ENCODE data around the gene SQSTM1.

SQSTM1 gene

GRCh38 chr5:179804555-179804947 is 16.2 kb upstream of the SQSTM1 start:
- DNase-seq (ENCODE audit: low read depth): no peak
- no peak for TF ChIP-seq CTCF (conservative IDR thresholded peaks at IDR 0.05; ENCODE audit: control insufficient read depth, insufficient read depth, low read depth, low read length)
- peak overlapping the region; percentile 49 for H3K4me3 ChIP-seq (ENCODE audit: control insufficient read depth, low read depth, low read length)

- peak overlapping the region; percentile 49 for H3K4me3 ChIP-seq (ENCODE audit: control insufficient read depth, low read depth, low read length)
- TF ChIP-seq CTCF (conservative IDR thresholded peaks at IDR 0.05; ENCODE audit: control insufficient read depth, insufficient read depth, low read depth, low read length): no peak
- DNase-seq (ENCODE audit: low read depth): no peak
These were observed 15.6 kb upstream of the SQSTM1 start for GRCh38 chr5:179805070-179805528.

GRCh38 chr5:179805529-179806249 is 15.0 kb upstream of the SQSTM1 start:
- no peak for DNase-seq (ENCODE audit: low read depth)

GRCh38 chr5:179806250-179807048 is 14.3 kb upstream of the SQSTM1 start, which contains the start of gene MGAT4B:
MGAT4B (minus strand) TSS chr5:179806866; CDS start chr5:179806583, 283 bp downstream.
- peak; percentile 58 for DNase-seq (ENCODE audit: low read depth)
- TF ChIP-seq CTCF (conservative IDR thresholded peaks at IDR 0.05; ENCODE audit: control insufficient read depth, insufficient read depth, low read depth, low read length): no peak
- H3K4me3 ChIP-seq (ENCODE audit: control insufficient read depth, low read depth, low read length): peak within 1 kb of the TSS; percentile 62

More at GRCh38 chr5:179805529-179806249, 15.0 kb upstream of the SQSTM1 start:
- peak overlapping the region; percentile 49 for H3K4me3 ChIP-seq (ENCODE audit: control insufficient read depth, low read depth, low read length)
- no peak for TF ChIP-seq CTCF (conservative IDR thresholded peaks at IDR 0.05; ENCODE audit: control insufficient read depth, insufficient read depth, low read depth, low read length)

GRCh38 chr5:179812135-179812825 is 8.4 kb upstream of the SQSTM1 start:
- DNase-seq (ENCODE audit: low read depth): no peak
- no peak overlapping the region for H3K4me3 ChIP-seq (ENCODE audit: control insufficient read depth, low read depth, low read length)
- no peak for TF ChIP-seq CTCF (conservative IDR thresholded peaks at IDR 0.05; ENCODE audit: control insufficient read depth, insufficient read depth, low read depth, low read length)

GRCh38 chr5:179812997-179813607 is 7.6 kb upstream of the SQSTM1 start:
- DNase-seq (ENCODE audit: low read depth): no peak
- H3K4me3 ChIP-seq (ENCODE audit: control insufficient read depth, low read depth, low read length): no peak overlapping the region
- no peak for TF ChIP-seq CTCF (conservative IDR thresholded peaks at IDR 0.05; ENCODE audit: control insufficient read depth, insufficient read depth, low read depth, low read length)
